Activated T-helper 17 cell treated with anti-CD3 and anti-CD28 coated beads, Interleukin-2, amount 50 U/mL, for 72 hours (primary cell): ENCODE data around the gene GCSAML. TPM values are rescaled to one million over a fixed set of nuclear protein-coding genes. Genes with fewer than 3 reads are reported as not detected.

Experiments
- total RNA-seq, 2 donors: library from RNA; stranded (reverse); gene quantifications; one replicate each; pipeline ENCODE4 v1.2.3, GENCODE V29; 2022

The GCSAML gene
- total RNA-seq, 2 donors from 2014 or later = 1.1 TPM; not detected in 1

Other genes with a start within 250 kb of the GCSAML start
- 1 to 10 TPM; 2.0 to 4.3 TPM for gene ZNF496, start 217.3 kb upstream of the GCSAML start, total RNA-seq
- 1 to 10 TPM in 1 of 2 donors, under 1 TPM in 1; 0.50 to 6.6 TPM for gene NLRP3, start 133.0 kb upstream of the GCSAML start, total RNA-seq
- gene OR2B11, start 91.0 kb upstream of the GCSAML start, total RNA-seq = not detected
- not detected for gene OR2C3, start 12.7 kb upstream of the GCSAML start, total RNA-seq
- gene OR2G2, start 39.2 kb downstream of the GCSAML start, total RNA-seq = not detected
- gene OR2G3, start 56.5 kb downstream of the GCSAML start, total RNA-seq = not detected
- not detected for gene OR13G1, start 130.6 kb downstream of the GCSAML start, total RNA-seq
- not detected for gene OR6F1, start 167.5 kb downstream of the GCSAML start, total RNA-seq
- gene OR14K1, start 189.5 kb downstream of the GCSAML start, total RNA-seq = not detected
- not detected for gene OR14A2, start 199.0 kb downstream of the GCSAML start, total RNA-seq
- not detected for gene OR1C1, start 211.4 kb downstream of the GCSAML start, total RNA-seq